ENCODE results near the gene D2HGDH.
"Not testable (repeated sequence)": the region's sequence is repeated elsewhere in the genome, so short reads cannot be mapped to it uniquely, and the experiment has no call there.

The D2HGDH gene

DNA sequence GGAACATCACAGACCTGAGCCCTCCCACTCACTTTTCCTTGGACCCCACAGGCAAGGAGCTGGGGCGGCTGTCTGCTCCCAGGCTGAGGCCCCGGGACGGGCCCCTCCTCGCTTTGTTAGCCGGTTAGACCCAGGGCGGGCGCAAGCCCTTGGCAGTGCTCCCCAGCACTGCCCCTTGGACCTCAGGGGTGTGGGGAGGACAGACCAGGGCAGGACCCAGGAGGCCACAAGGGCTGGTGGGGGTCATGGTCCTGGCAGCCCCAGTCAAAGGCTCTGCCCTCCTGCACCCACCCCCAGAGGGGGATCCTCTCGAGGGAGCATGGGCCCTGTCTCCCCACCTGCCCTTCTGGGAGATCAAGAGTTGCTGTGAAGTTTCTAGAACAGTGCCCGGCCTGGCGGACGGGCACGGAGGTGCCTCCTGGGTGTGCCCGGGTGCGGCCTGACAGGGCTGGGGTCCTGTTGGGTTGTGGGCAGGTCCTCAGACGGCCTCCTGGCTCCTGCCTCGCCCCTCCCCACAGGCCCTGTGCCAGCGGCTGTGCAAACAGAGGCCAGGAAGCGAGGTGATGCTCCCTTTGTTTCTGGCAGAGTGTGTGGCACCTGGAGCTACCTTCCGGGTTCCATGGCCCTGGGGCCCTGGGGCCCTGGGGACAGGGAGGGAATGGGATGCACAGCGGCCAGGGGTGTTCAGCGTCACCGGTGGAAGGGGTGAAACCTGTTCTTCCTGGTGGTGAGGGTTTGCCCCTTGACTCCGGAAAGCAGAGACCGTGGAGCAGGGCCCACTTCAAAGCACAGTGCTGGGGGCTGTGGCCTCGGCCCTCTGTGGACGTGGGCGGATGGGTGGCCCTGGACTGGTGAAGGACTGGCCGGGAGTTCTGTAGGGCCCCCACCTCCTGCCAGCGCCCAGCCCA, 39.3 kb downstream of the D2HGDH start:
- FAIRE-seq (no peak), DNase-seq (ENCODE audit: insufficient read length) (no peak)
- TF ChIP-seq POLR2AphosphoS5 (IDR thresholded peaks at IDR 0.05; ENCODE audit: low read depth, low read length) (no peak), TAF1 (IDR thresholded peaks at IDR 0.05; ENCODE audit: borderline replicate concordance, low read depth, low read length) (no peak), POLR2A (IDR thresholded peaks at IDR 0.05; ENCODE audit: low read depth, low read length) (no peak)

DNA sequence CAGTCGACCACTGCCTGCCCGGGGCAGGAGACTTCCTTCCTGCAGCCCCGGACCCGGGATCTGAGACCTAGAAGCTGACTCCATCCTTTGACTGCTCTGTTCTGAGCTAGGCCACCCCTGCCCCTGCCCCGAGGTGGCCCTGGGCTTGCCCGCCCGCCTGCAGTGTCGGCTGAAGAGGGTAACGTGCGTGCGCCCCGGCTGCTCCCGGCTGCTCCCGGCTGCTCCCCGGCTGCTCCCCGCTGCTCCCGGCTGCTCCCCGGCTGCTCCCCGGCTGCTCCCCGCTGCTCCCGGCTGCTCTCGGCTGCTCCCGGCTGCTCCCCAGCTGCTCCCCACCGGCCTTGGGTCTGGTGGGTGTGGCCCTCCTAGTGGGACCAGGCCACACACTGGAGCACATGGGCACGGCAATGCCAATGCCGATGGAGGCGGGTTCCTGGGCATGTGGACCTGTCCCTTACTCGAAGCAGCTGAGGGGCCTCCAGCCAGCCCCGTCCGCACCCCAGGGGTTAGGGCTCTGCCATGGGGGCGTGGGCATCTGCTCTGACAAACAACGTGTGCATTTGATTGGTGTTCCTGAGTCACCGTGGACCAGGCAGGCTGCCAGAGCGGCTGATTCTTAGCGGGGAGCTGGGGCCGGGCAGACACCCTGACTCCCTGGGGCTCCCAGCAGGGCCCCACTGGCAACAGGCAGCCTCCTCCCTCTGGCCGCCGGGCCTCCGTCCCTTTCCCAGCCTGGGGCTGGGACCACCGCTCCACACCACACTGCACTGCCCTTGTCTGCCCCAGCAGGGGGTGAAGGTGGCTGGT, 40.2 kb downstream of the D2HGDH start:
- TF ChIP-seq TAF1 (IDR thresholded peaks at IDR 0.05; ENCODE audit: borderline replicate concordance, low read depth, low read length) (no peak), POLR2A (IDR thresholded peaks at IDR 0.05; ENCODE audit: low read depth, low read length) (no peak), POLR2AphosphoS5 (IDR thresholded peaks at IDR 0.05; ENCODE audit: low read depth, low read length) (no peak)
- no peak for FAIRE-seq
- DNase-seq (ENCODE audit: insufficient read length), result no peak

DNA sequence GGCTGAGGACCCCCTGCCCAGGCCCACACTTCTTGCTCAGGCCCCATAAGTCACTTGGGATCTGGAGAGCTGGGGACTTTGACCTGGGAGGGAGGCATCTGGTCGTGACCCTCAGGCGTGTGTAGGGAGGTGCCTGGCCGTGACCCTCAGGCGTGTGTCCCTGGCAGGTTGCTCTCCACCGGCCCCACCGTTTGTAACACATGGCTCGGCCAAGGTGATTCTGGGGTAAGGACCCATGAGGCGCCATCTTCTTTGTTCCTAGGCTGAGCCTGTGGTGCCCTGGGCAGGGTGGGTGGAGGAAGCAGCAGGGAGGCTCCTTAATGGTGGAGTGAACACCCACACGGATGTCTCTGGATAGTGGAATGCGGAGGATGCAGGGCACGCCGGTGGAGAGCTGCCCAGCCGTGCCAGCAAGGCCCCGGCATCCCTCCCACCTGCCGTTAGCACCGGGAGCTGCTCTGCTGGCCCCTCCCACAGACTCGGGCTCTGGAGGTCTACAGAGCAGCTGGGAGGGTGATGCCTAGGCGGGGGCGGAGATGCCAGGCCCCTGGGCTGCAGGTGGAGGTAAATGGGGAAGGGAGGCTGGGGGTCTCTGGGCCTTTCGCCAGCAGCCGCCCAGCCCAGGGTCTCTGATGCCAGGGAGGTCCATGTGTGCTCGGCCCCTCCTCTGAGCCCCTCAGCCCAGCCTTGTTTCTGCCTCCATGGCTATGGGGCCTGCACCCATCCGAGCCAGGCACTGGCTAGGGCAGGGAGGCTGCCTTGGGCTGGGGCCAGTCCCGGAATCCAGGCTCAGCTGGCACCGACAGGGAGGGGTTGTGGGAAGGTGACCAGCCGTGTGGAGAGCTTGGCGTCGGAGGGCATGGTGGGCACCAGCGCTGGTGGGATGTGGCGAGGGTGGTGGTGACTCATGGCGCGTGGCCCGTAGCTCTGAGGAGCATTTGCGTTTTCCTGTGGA, 41.1 kb downstream of the D2HGDH start:
- DNase-seq (ENCODE audit: insufficient read length) (peak; percentile 9), FAIRE-seq (no peak)
- TF ChIP-seq POLR2AphosphoS5 (IDR thresholded peaks at IDR 0.05; ENCODE audit: low read depth, low read length) (no peak), POLR2A (IDR thresholded peaks at IDR 0.05; ENCODE audit: low read depth, low read length) (no peak), TAF1 (IDR thresholded peaks at IDR 0.05; ENCODE audit: borderline replicate concordance, low read depth, low read length) (no peak)

DNA sequence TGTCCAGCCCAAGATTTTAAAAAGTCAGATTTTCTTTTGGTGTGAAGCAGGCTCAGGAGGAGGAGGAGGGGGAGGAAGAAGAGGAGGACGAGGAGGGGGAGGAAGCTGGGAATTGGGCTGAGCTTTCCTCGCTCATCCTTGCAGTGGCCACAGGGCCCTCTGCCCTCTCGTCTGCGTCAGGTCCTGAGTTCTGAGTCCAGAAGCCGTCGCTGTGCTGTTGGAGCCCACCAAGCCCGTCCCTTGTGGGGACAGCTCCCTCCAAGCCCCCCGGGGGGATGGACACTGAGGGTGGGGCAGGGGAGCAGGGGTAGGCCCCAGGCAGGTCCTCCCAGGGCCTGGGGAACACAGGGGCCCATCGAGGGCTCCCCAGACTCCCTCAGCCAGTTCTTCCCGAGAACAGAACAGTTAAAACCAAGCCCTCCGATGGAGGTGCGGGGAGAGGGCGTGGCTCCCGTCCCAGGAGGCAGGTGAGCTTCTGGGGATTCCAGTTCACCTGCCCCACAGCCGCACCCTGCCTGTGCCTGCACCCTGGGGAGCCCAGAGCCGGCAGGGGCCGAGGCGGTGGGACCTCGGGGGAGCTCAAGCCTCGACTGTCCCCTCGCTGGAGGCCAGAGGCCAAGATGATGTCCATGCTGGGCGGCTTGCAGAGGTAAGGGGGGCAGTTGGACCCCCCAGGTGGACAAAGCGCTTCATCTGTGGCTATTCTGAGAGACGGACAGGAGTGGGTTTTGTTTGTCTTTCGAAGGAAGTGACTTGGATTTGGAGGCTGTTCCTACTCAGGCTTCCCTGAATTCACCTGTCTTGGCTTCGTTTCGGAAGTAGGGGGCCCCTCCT, 42.1 kb downstream of the D2HGDH start, which contains the start of gene GAL3ST2:
Gene GAL3ST2 (plus strand): TSS at position 487 of the 834 bp plus-strand sequence. CDS start 134 bp downstream, at position 621.
- FAIRE-seq, result no peak
- DNase-seq (ENCODE audit: insufficient read length), result no peak

DNA sequence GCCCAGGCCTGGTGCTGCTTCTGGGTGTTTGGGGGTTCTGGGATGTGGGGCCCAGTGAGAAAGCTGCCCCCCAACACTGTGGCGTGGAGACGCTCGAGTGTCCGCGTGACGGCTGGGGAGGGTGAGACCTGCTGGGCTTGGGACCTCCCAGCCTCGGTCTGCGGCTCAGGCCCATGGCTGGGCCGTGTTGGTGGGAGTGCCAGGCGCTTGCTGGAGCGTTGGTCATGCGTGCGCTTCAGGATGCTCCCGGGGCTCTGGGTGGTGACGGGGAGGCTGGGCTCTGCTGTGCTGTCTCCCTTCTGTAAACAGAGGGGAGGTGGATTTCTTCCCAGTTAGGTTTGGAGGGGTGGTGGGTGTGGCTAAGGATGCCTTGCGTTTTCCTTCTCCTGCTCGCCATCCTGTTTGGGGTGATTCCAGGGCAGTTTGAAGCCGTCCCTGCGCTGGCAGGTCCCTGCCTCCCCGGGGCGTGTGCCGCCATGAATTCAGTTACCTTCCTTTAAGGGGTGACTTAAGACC, 42.8 kb downstream of the D2HGDH start:
- TF ChIP-seq POLR2A (IDR thresholded peaks at IDR 0.05; ENCODE audit: low read depth, low read length) (no peak), TAF1 (IDR thresholded peaks at IDR 0.05; ENCODE audit: borderline replicate concordance, low read depth, low read length) (no peak), POLR2AphosphoS5 (IDR thresholded peaks at IDR 0.05; ENCODE audit: low read depth, low read length) (no peak)
- no peak for FAIRE-seq
- DNase-seq (ENCODE audit: insufficient read length), result no peak

More for the DNA sequence above, 42.1 kb downstream of the D2HGDH start, which contains the start of gene GAL3ST2:
- TF ChIP-seq POLR2AphosphoS5 (IDR thresholded peaks at IDR 0.05; ENCODE audit: low read depth, low read length), result no peak
- TF ChIP-seq POLR2A (IDR thresholded peaks at IDR 0.05; ENCODE audit: low read depth, low read length), result no peak
- no peak for TF ChIP-seq TAF1 (IDR thresholded peaks at IDR 0.05; ENCODE audit: borderline replicate concordance, low read depth, low read length)

DNA sequence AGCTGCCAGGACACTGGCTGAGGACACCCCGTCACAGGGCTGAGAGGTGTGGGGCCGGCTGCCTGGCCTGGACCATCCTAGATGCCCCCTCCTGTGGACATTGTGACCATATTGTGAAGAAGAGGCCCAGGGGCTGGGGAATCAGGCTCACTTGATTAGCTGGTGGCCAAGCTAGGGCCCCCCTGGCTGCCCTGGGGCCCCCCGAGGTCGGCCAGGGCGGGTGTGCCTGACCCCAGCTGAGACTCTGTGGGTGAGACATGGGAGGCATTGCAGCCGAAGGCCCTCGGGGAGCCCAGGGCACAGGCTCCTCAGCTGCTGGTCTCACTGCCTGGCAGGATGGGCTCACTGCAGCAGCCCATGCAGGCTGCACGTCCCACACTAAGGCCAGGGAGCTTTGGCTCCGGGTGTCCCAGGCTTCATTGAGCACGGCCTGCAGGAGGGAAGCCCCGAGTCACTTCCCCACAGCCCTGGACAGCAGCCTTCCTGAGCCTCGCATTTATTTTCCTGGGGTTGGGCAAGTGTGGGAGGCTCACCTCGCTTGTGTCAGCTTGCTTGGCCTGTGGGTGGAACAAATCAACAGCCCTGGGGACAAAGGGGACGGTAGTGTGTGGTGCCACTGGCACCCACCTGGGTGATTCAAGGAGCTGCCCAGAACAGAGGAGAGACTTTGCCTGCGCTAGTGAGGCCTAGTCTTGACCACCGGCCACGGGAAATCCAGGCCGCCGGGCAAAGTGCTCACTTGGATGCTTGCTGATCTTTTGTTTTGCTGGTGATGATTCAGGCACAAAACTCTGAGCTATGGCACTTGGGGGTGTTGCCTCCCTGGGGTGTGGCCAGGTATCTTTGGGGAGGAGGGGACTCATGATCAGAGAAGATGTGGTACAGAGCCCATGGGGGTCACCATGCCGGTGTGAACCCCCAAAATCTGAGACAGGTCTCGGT, 43.5 kb downstream of the D2HGDH start:
- FAIRE-seq (no peak), DNase-seq (ENCODE audit: insufficient read length) (no peak)
- TF ChIP-seq POLR2A (IDR thresholded peaks at IDR 0.05; ENCODE audit: low read depth, low read length) (no peak), POLR2AphosphoS5 (IDR thresholded peaks at IDR 0.05; ENCODE audit: low read depth, low read length) (no peak), TAF1 (IDR thresholded peaks at IDR 0.05; ENCODE audit: borderline replicate concordance, low read depth, low read length) (no peak)

DNA sequence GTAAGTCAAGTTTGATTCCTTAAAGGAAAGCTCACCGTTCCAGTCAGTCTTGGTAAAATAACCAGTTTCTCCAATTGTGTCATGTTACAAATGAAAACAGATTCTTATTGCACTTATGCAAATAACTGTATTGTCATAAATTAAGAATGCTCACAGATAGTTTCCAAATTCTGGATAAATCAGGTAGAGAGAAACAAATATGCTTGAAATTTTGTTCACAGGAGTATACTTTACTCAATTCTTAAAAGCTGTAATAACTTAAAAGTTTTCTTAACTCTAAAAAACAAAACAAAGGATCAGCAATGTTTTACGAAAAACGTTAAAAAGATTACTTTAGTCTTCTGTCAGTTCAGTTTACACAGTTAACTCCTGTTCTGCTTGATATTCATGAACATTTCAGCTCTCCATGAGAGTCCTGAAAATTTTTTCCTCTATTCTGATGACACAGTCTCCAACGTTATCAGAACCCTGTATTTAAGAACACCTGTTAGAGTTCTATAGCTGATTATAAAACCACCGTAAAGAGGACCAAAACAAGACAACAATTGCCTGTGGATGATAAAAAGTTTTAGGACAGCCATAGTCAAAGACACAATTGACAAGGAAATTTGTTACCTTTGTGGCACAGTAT, 46.6 kb downstream of the D2HGDH start:
- DNase-seq (ENCODE audit: insufficient read length) (no peak), FAIRE-seq (no peak)

DNA sequence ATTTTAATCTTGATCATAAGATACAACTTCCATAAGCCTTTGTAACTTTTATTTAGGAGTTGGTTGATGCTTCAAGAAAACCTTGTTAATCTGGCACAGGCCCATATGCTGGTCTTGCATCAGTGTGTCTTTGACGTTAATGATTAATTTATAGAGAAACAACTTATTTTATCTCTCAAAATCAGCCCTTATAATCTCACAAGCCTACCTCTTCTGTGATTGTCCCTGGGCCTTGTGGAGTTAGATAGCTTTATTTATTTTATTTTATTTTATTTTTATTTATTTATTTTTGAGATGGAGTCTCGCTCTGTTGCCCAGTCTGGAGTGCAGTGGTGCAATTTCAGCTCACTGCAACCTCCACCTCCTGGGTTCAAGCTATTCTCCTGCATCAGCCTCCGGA, 47.6 kb downstream of the D2HGDH start:
- not testable (repeated sequence) for DNase-seq (ENCODE audit: insufficient read length); FAIRE-seq

More for the DNA sequence above, 46.6 kb downstream of the D2HGDH start:
- no peak for TF ChIP-seq TAF1 (IDR thresholded peaks at IDR 0.05; ENCODE audit: borderline replicate concordance, low read depth, low read length)
- no peak for TF ChIP-seq POLR2AphosphoS5 (IDR thresholded peaks at IDR 0.05; ENCODE audit: low read depth, low read length)
- no peak for TF ChIP-seq POLR2A (IDR thresholded peaks at IDR 0.05; ENCODE audit: low read depth, low read length)

DNA sequence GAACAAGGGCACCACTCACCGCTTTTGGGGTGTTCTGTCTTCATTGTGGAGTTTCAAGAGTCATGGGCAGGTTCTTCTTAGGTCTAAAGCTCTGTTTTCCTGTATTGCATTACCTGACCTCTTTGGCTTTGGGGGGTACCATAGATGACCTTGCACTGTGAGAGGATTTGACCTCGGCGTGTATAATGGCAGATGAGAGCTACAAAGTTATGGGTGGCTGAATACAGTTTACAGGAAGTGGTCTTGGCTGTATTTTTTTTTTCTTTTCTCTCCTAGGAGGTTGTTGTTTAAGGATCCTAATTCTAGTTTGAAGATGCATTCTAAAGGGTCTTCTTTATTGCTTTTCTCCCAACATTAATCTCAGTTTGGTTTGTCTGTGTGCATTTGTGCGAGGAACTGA, 53.7 kb downstream of the D2HGDH start:
- TF ChIP-seq POLR2A (IDR thresholded peaks at IDR 0.05; ENCODE audit: low read depth, low read length) (no peak), TAF1 (IDR thresholded peaks at IDR 0.05; ENCODE audit: borderline replicate concordance, low read depth, low read length) (no peak), POLR2AphosphoS5 (IDR thresholded peaks at IDR 0.05; ENCODE audit: low read depth, low read length) (no peak)
- FAIRE-seq (no peak), DNase-seq (ENCODE audit: insufficient read length) (no peak)
